Right cardiac atrium (tissue), 5 donors: Measurements from ENCODE around the gene NELL1. TPM values are rescaled to one million over a fixed set of nuclear protein-coding genes. Genes with fewer than 3 reads are reported as not detected.

Experiments used
- ATAC-seq, 2 donors: fragments of 200-7000 bp; cut with Tn5 transposase; one replicate each; pipeline versions ENCODE4 v1.8.0 to v1.9.1; 2020; ENCODE audit warnings: moderate library complexity in 2 of 2, mild to moderate bottlenecking in 1 of 2
- DNase-seq, 3 donors: peaks; one replicate each; pipeline ENCODE4 v3.0.0-alpha.2; 2020
- H3K27ac ChIP-seq: one replicate; pipeline ENCODE4 v1.5.1; 2013; ENCODE audit warnings: mild to moderate bottlenecking, low read length, control low read depth, moderate library complexity
- H3K27me3 ChIP-seq: one replicate; pipeline ENCODE4 v1.6.1; 2013; ENCODE audit not compliant: control insufficient read depth, insufficient read depth
- H3K4me1 ChIP-seq: one replicate; pipeline ENCODE4 v1.6.1; 2013; ENCODE audit warnings: low read length; ENCODE audit not compliant: control insufficient read depth, insufficient read depth
- H3K4me3 ChIP-seq: one replicate; pipeline ENCODE4 v1.5.1; 2013; ENCODE audit warnings: low read length, control low read depth
- H3K9me3 ChIP-seq: one replicate; pipeline ENCODE4 v1.6.1; 2013; ENCODE audit warnings: low read length; ENCODE audit not compliant: control insufficient read depth
- WGBS: extraction: QIAGEN DNeasy Blood & Tissue Kit; methylation state at CpG from one replicate; pipeline ENCODE4 v1.1.7; 2013; 5-methylcytosine and 5-hydroxymethylcytosine counted together
- intact Hi-C, 4 donors: fragments of 100-400 bp; cut with DNase I; formaldehyde crosslinking; loops; one replicate each; pipeline versions ENCODE4 v1.11.0 to v1.14.0; 2022 to 2023
- polyA plus RNA-seq: library from polyadenylated mRNA; stranded (reverse); fragments of 200-250 nt; gene quantifications from one replicate; pipeline ENCODE4 v1.2.3, GENCODE V29; 2013
- total RNA-seq, 4 donors: library from RNA; stranded (reverse); fragmentation: NEBNext Ultra II Directional; extraction: Animal tissue kit (Norgen Biotek cat#: 25700); gene quantifications; one replicate each; pipeline ENCODE4 v1.2.1, GENCODE V29; 2021
- donor health status: healthy with polysubstance abuse.
- donor health status: DM: no; HTN: yes; CAD: no.
- donor health status: DM: no; HTN: no; CAD: no.
- donor health status: DM: no; HTN: yes; CAD: no; lungs with severe emphysema.
- donor health status: DM: yes; HTN: yes; CAD: no.

Gene NELL1
- total and polyA plus RNA-seq, 5 donors, result 0.09 to 0.22 TPM; not detected in 3

DNA sequence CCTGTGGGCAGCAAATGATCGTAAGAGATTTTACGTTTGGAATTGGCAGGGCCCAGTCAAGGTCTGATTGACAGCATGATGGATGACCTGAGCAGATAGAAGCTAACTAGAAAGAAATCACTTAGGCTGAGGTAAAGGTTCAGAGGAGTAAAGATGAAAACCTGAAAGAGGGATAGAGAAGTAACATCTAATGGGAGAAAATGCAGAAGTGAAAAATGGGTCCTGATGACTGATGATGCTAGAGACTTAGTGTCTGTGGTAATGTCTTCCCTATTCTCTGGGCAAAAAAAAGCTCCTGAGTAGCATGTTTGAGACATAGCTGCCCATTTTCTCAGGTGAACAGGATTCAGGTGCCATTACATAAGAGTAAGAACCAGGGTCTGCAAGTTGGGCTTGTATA lies 894.7 kb downstream of the NELL1 start:
- Histone ChIP-seq H3K4me1 (no peaks in the 10 kb centered on the region), H3K27me3 (no peaks in the 10 kb centered on the region), H3K27ac (no peak overlapping the region), H3K9me3 (no peaks in the 10 kb centered on the region), H3K4me3 (no peak overlapping the region)
- no peak for ATAC-seq
- no peak for DNase-seq
- 45% methylated on average over 2 of the region's 2 CpGs for WGBS
- intact Hi-C loops, result no loop called here

DNA sequence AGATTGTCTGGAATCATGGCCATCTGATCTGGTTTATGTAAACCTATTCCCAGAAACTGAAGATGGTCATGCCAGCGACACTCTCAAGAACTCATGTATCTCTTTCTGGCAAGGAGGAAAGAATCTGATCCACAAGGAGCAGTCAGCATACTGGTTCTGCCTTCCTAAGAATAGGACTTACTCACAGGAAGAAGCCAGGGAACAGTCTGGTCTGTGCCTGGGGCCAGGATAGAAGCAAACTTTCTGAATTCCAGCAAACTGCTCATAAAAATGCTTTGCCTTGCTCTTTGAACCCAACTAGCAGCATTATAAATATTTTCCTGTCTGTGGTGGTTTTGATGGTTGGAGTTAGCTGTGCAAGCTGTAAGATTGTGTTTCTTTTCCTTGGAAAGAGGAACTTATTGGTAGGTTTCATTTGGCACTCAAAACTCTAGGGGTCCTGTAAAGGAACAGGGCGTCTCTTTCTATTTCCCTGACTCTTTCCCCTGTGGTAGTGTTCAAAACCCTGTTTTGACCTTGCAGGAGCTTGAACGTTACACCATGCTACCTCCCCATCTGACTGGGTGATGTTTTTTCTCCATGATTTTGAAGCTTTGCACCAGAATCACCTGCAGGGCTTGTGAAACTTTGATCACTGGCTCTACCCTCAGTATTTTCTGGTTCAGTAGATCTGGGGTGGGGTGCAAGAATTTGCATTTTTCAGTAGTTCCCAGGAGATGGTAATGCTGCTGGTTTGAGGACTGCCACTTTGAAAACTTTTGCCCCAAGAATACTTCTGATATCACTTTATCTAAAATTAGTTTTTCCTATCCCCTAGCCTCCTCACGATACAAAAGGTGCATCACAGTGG lies 895.7 kb downstream of the NELL1 start:
- Histone ChIP-seq H3K4me1 (no peaks in the 10 kb centered on the region), H3K27me3 (no peaks in the 10 kb centered on the region), H3K27ac (no peak overlapping the region), H3K9me3 (no peaks in the 10 kb centered on the region), H3K4me3 (no peak overlapping the region)
- ATAC-seq (no peak), DNase-seq (no peak)
- WGBS, result 71% methylated on average over 4 of the region's 4 CpGs
- intact Hi-C loops, result no loop called here

DNA sequence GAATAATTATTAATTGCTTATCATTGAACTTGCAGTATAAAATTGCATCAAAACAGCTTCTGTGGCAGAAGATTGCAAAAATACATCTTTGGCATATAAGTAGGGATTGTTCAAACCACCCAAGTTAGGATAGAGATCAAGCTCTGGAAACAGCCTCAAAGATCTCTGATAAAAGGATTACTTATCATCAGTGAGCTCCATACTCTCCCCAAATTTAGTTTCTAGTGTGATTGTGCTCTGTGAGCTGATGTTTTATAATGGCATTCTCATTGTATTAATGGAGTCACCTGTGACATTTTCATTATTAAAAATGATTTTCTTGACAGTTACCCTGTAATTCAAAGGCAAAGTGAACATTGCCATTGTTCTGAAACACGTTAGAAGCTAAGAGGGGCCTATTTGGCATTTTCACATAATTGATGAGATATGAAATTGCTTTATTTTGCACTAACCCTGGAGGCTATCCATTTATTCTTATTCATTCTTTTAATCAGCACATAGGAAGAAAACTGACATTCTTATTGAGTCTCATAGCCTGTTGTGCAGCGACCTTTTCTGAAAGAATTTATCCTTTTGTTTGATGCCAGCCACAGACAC lies 897.2 kb downstream of the NELL1 start:
- Histone ChIP-seq H3K9me3 (no peaks in the 10 kb centered on the region), H3K4me1 (no peaks in the 10 kb centered on the region), H3K27ac (no peak overlapping the region), H3K27me3 (no peaks in the 10 kb centered on the region), H3K4me3 (no peak overlapping the region)
- WGBS, result 60% methylated on average over 2 of the region's 2 CpGs
- DNase-seq, result no peak
- intact Hi-C loops, result no loop called here
- ATAC-seq, result no peak

DNA sequence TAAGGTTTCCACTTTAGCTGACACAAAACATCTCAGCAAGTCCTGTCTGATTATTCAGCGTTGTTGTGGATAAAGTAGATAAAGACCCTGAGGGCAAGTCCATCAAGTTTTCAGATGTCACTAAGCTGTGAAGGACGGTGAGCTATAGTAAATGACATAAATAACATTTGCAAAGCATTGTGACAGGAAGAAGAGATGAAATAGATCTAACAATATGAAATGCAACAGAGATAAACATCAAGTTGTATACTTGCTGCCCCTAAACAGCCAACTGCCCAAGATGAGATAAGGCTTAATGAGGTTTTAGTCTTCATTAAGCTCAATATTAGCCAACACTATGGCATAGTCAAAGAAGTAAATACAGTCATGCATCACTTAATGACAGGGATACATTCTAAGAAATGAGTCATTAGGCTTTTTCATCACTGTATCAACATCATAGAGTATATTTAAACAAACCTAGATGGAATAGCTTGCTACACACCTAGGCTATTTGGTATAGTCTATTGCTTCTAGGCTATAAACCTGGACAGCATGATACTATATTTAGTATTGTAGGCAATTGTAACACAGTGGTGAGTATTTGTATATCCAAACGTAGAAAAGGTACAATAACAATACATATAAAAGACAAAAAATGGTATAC lies 898.4 kb downstream of the NELL1 start:
- no peak overlapping the region for H3K27ac ChIP-seq
- no peak for ATAC-seq
- WGBS, result 61% methylated on average over 3 of the region's 3 CpGs
- intact Hi-C loops, result no loop called here
- H3K4me3 ChIP-seq, result no peak overlapping the region
- DNase-seq, result no peak
- no peaks in the 10 kb centered on the region for H3K9me3 ChIP-seq
- H3K4me1 ChIP-seq, result no peaks in the 10 kb centered on the region
- H3K27me3 ChIP-seq, result no peaks in the 10 kb centered on the region

DNA sequence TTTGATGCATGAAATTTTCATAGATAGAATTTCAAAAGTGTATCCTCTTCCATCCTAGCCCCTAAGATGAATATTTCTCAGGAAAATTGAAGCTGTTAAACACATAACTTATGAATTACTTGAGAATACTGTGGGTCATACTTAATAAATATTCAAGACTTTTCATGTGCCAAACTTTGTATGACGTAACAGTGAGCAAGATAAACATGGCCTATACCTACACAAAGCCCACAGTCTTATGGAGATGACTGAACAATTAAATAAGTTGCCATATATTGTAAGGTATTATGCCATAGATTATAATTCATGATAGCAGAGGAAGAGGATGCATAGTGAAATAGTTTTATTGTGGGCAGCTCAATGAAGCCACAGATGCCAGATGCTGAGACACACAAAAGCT lies 902.8 kb downstream of the NELL1 start:
- WGBS, result 66% methylated on average over 1 of the region's 1 CpG
- no peaks in the 10 kb centered on the region for H3K9me3 ChIP-seq
- no peaks in the 10 kb centered on the region for H3K4me1 ChIP-seq
- no peak for DNase-seq
- no peak overlapping the region for H3K27ac ChIP-seq
- intact Hi-C loops, result no loop called here
- no peaks in the 10 kb centered on the region for H3K27me3 ChIP-seq
- no peak for ATAC-seq
- H3K4me3 ChIP-seq, result no peak overlapping the region

DNA sequence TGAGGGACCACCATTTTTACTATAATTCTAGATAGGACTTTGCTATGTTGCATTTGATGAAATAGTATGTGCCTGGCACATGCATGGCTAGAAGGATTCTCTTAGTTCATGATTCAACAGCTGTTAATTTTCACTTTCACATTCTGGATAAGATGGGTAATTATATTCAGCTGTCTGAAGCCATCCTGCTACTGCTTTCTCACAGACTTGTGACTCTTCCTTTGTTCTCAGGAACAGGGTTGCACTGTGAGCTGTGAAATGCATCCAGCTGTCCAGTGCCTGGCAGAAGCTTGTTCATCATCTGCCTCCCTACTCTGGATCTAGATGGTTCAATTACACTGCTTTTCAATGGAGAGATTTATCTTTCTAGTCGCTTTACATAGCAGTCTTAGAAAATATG lies 913.4 kb downstream of the NELL1 start:
- intact Hi-C loops, result no loop called here
- Histone ChIP-seq H3K9me3 (no peaks in the 10 kb centered on the region), H3K27ac (no peak overlapping the region), H3K4me1 (no peaks in the 10 kb centered on the region), H3K27me3 (no peaks in the 10 kb centered on the region), H3K4me3 (no peak overlapping the region)
- ATAC-seq (no peak), DNase-seq (no peak)
- 61% methylated on average over 1 of the region's 1 CpG for WGBS

DNA sequence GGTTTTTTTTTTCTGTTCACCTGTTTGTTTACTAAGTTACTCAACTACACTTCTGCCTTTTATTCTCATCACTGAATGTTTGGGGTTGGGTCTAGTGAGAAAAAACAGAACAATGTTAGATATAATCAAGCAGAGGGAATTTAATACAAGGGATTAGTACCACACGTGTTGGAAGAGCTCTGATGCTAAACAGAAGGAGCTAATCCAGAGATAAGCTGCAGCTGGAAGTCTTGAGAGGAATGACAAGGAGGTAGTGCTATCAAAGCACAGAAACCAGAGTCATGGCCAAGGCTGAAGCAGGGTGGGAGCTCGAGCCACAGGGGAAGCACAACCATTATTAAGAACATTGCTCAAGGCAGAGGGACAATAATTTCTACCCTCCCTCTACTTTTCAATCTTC lies 919.4 kb downstream of the NELL1 start:
- Histone ChIP-seq H3K4me1 (no peaks in the 10 kb centered on the region), H3K27me3 (no peaks in the 10 kb centered on the region), H3K4me3 (no peak overlapping the region), H3K27ac (no peak overlapping the region), H3K9me3 (no peaks in the 10 kb centered on the region)
- no peak for ATAC-seq
- intact Hi-C loops, result no loop called here
- no peak for DNase-seq
- WGBS, result 29% methylated on average over 2 of the region's 2 CpGs

DNA sequence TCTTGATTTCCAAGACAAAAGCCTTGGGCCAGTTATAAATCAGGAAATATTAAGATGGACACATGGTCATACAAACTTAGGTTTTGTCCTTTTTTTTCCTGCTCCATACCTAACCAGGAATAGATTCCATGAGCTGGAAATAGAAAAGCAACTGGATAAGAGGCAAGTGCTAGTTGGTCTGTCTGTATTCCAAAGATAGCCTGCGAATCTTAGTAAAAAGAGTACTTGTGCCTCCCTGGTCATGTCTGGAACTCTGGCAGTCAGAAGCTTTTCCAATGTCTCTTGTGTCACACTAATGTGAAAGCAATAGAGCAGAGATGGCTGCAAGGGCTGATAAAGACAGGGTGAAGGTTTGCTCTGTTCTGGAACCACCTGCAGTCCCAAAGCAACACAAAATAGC lies 933.3 kb downstream of the NELL1 start:
- intact Hi-C loops, result no loop called here
- H3K27me3 ChIP-seq, result no peaks in the 10 kb centered on the region
- H3K9me3 ChIP-seq, result no peaks in the 10 kb centered on the region
- H3K4me1 ChIP-seq, result no peaks in the 10 kb centered on the region
- WGBS, result 63% methylated on average over 1 of the region's 1 CpG
- DNase-seq (no peak), ATAC-seq (peak in 1 of 2 donors; percentile 55)
- H3K27ac ChIP-seq, result peak overlapping the region; percentile 19
- no peak overlapping the region for H3K4me3 ChIP-seq

DNA sequence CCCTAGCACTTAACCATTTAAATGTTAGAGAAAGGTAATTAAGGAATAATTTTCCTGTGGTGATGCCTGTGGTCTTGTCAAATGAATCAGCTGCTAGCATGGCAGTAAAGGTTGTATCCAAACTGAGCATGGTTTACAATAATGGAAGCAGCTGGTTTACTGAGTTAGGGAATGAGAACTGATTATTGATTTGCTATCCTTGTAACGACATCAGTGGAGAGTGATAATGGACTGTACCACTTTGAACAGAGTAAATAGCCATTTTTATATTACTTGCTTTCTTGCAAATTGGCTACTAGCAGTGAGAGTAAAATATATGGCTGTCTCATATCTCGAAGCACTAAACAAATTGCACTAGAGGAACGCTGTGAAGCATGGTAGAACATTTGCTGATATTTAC lies 934.5 kb downstream of the NELL1 start:
- Histone ChIP-seq H3K4me1 (no peaks in the 10 kb centered on the region), H3K27ac (no peak overlapping the region), H3K4me3 (no peak overlapping the region), H3K27me3 (no peaks in the 10 kb centered on the region), H3K9me3 (no peaks in the 10 kb centered on the region)
- ATAC-seq, result no peak
- intact Hi-C loops, result no loop called here
- WGBS, result 64% methylated on average over 3 of the region's 3 CpGs
- DNase-seq, result no peak

DNA sequence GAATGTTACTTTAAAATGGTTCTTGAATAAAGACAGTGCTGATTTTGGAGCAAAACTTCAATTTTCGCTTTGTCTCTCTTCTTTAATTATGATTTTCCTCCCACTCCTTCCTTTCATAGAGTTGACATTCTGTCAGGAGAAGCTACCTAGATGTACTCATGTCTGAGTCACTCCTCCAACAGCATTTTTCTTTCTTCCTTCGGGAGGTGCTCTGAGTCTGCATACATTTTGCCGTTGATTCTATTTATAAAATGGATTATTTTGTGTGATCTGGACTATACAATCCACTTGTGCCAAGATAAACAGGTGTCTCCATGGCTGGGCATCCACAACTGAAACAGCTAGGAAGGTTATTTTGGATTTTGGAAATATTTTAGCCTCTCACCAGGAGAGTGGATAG lies 935.2 kb downstream of the NELL1 start:
- Histone ChIP-seq H3K4me1 (no peaks in the 10 kb centered on the region), H3K27me3 (no peaks in the 10 kb centered on the region), H3K27ac (no peak overlapping the region), H3K9me3 (no peaks in the 10 kb centered on the region), H3K4me3 (no peak overlapping the region)
- WGBS, result 62% methylated on average over 3 of the region's 3 CpGs
- DNase-seq (no peak), ATAC-seq (no peak)
- intact Hi-C loops, result no loop called here

DNA sequence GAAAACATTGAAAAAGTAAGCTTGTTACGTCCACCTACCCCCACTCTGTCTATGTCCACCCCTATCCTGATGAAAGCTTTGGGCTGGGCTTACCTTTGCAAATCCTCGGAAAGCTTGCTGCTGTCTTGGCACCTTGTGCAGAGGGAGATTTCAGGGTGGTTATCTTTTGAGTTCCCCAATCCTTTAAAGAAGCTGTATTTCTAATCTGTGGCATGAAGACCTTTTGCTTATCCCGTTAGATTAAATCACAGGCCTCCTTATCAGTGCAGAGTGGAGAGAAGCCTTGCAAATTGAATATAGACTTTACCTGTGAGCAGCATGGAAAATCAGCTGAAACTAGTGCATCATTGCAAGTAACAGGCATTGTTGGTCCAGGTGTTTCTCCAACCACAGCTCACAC lies 942.9 kb downstream of the NELL1 start:
- Histone ChIP-seq H3K27ac (no peak overlapping the region), H3K4me3 (no peak overlapping the region), H3K9me3 (no peaks in the 10 kb centered on the region), H3K4me1 (no peaks in the 10 kb centered on the region), H3K27me3 (no peaks in the 10 kb centered on the region)
- intact Hi-C loops, result no loop called here
- ATAC-seq (no peak), DNase-seq (no peak)
- 42% methylated on average over 3 of the region's 3 CpGs for WGBS
